Coronary artery (tissue), 2 donors: ENCODE measurements around the gene ATP1A3.

Experiments
- DNase-seq: peaks from one replicate; pipeline ENCODE4 v3.0.0-alpha.2; 2017; ENCODE audit warnings: low spot score
- H3K27ac ChIP-seq, 2 donors: fragments of 200-600 bp; sonication (generic); one replicate each; pipeline ENCODE4 v1.5.1; 2016 to 2019
- H3K4me3 ChIP-seq: fragments of 200-600 bp; sonication (generic); 2 replicates; pipeline ENCODE4 v1.5.1; 2016; ENCODE audit warnings: mild to moderate bottlenecking, moderate library complexity
- TF ChIP-seq, protein P1 (sequence below): fragments of 200-600 bp; sonication (generic); IDR thresholded peaks from one replicate; pipeline ENCODE4 v1.5.1; 2019; ENCODE audit warnings: antibody characterized with exemption

ATP1A3 gene

GRCh38 chr19:42006569-42006968 lies 12.5 kb upstream of the ATP1A3 start:
- no peak for DNase-seq
- TF ChIP-seq, protein P1, sequence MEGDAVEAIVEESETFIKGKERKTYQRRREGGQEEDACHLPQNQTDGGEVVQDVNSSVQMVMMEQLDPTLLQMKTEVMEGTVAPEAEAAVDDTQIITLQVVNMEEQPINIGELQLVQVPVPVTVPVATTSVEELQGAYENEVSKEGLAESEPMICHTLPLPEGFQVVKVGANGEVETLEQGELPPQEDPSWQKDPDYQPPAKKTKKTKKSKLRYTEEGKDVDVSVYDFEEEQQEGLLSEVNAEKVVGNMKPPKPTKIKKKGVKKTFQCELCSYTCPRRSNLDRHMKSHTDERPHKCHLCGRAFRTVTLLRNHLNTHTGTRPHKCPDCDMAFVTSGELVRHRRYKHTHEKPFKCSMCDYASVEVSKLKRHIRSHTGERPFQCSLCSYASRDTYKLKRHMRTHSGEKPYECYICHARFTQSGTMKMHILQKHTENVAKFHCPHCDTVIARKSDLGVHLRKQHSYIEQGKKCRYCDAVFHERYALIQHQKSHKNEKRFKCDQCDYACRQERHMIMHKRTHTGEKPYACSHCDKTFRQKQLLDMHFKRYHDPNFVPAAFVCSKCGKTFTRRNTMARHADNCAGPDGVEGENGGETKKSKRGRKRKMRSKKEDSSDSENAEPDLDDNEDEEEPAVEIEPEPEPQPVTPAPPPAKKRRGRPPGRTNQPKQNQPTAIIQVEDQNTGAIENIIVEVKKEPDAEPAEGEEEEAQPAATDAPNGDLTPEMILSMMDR, result no peak
- Histone ChIP-seq H3K4me3 (no peak overlapping the region), H3K27ac (no peak overlapping the region)

GRCh38 chr19:42005504-42005903 lies 11.5 kb upstream of the ATP1A3 start:
- DNase-seq, result no peak
- H3K4me3 ChIP-seq, result no peak overlapping the region
- TF ChIP-seq, protein P1, result no peak
- H3K27ac ChIP-seq, result no peak overlapping the region

DNA sequence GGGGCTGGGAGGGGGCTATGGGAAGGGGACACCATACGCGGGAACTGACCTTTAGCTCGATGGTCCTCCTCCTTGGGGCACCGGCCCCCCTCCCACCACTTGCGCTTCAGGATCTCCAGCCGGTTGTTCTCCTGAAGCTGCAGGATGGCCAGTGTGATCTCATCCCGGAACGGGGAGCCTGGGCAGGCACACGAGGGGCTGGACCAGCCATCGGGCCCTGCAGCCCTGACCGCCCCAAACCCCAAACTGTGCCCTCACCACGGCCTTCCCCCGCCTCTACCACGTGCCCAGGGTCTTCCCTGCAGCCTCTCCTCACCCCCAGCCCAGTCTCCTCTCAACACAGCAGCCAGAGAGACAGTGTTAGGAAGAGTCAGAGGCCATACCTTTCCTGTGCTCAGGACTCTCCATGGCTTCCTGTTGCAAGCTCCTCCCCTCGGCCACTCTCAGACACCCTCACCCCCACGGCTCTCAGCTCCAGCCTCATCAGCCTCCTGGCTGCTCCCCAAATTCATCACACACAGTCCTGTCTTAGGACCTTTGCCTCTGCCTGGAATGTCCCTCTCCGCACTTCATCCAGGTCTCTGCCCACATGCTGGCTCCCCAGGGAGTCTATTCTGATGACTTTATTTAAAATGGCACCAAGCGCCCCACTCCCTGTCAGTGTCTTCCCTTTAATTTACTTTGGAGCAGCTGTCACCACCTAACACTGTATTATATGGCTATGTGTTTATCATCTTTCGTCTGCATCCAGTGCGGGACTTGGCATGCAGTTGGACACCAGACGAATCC lies 9.7 kb upstream of the ATP1A3 start:
- no peak overlapping the region for H3K4me3 ChIP-seq
- TF ChIP-seq, protein P1, result no peak
- DNase-seq, result peak; percentile 59
- no peak overlapping the region for H3K27ac ChIP-seq

- TF ChIP-seq, protein P1, result no peak
- Histone ChIP-seq H3K27ac (no peak overlapping the region), H3K4me3 (no peak overlapping the region)
- no peak for DNase-seq
These were observed 5.8 kb upstream of the ATP1A3 start for GRCh38 chr19:41999878-42000208.

GRCh38 chr19:41999071-41999877 lies 5.2 kb upstream of the ATP1A3 start:
- peak overlapping the region; percentile 33 for H3K4me3 ChIP-seq
- DNase-seq, result no peak

GRCh38 chr19:41998246-41999020 lies 4.4 kb upstream of the ATP1A3 start:
- H3K4me3 ChIP-seq, result peak overlapping the region; percentile 33
- DNase-seq, result peak; percentile 41
- TF ChIP-seq, protein P1, result no peak
- no peak overlapping the region for H3K27ac ChIP-seq

More at GRCh38 chr19:41999071-41999877, 5.2 kb upstream of the ATP1A3 start:
- no peak overlapping the region for H3K27ac ChIP-seq
- TF ChIP-seq, protein P1, result no peak
